SKM-1 treated with dmso at 0.1 percent for 144 hours (cell line): ENCODE measurements around the gene GRAMD4.
A peak's percentile ranks its signal among the peaks of the same experiment; 100 is the strongest.

Experiments
- DNase-seq: peaks from one replicate; lab custom pipeline; 2025; ENCODE audit not compliant: unreplicated experiment; lab: John Stamatoyannopoulos, UW

Gene GRAMD4

GRCh38 chr22:46686221-46687047 is 66.2 kb downstream of the GRAMD4 start:
- DNase-seq = peak; percentile 61

GRCh38 chr22:46687048-46687444 is 66.9 kb downstream of the GRAMD4 start:
- DNase-seq = no peak

- DNase-seq = no peak
Observed at GRCh38 chr22:46687460-46687859, 67.3 kb downstream of the GRAMD4 start.

- no peak for DNase-seq
Observed at GRCh38 chr22:46688949-46689348, 68.8 kb downstream of the GRAMD4 start.

- no peak for DNase-seq
Observed at GRCh38 chr22:46690146-46690545, 70.0 kb downstream of the GRAMD4 start.

- no peak for DNase-seq
Observed at GRCh38 chr22:46691571-46691970, 71.4 kb downstream of the GRAMD4 start.

- no peak for DNase-seq
Observed at GRCh38 chr22:46693634-46694415, 73.6 kb downstream of the GRAMD4 start.

- DNase-seq = no peak
Observed at GRCh38 chr22:46694416-46695170, 74.4 kb downstream of the GRAMD4 start.

- DNase-seq = no peak
Observed at GRCh38 chr22:46695346-46696228, 75.4 kb downstream of the GRAMD4 start.

GRCh38 chr22:46696229-46696518 is 76.0 kb downstream of the GRAMD4 start:
- no peak for DNase-seq

- no peak for DNase-seq
Observed at GRCh38 chr22:46696614-46697013, 76.4 kb downstream of the GRAMD4 start.

- DNase-seq = no peak
Observed at GRCh38 chr22:46697811-46698515, 77.8 kb downstream of the GRAMD4 start.

GRCh38 chr22:46699091-46699490 is 78.9 kb downstream of the GRAMD4 start:
- DNase-seq = no peak

- DNase-seq = no peak
Observed at GRCh38 chr22:46701262-46701661, 81.1 kb downstream of the GRAMD4 start.

GRCh38 chr22:46703171-46703995 is 83.2 kb downstream of the GRAMD4 start:
- DNase-seq = no peak

GRCh38 chr22:46703996-46704370 is 83.8 kb downstream of the GRAMD4 start:
- DNase-seq = no peak

GRCh38 chr22:46706060-46706459 is 85.9 kb downstream of the GRAMD4 start:
- no peak for DNase-seq

GRCh38 chr22:46707305-46707704 is 87.1 kb downstream of the GRAMD4 start:
- no peak for DNase-seq

- DNase-seq = no peak
Observed at GRCh38 chr22:46707827-46708570, 87.8 kb downstream of the GRAMD4 start.
